PC-9 (cell line): ENCODE results near the gene CEP41. TPM values are rescaled to one million over a fixed set of nuclear protein-coding genes. Genes with fewer than 3 reads are reported as not detected.

Source experiments
- BruUV-seq: library from RNA; stranded (reverse); fragments of 400-500 nt; replicated peaks from 2 replicates; lab custom pipeline; 2021; lab: Mats Ljungman, UMichigan
- CTCF ChIA-PET: fragments of 300-600 bp; sonication (Branson Sonifier 250); formaldehyde crosslinking; loops from one replicate; lab custom pipeline; 2022; ENCODE audit warnings: antibody characterized with exemption; lab: Charles Lee
- POLR2A ChIA-PET: fragments of 300-600 bp; sonication (Branson Sonifier 250); formaldehyde crosslinking; loops from one replicate; lab custom pipeline; 2022; ENCODE audit warnings: antibody characterized with exemption; ENCODE audit not compliant: unreplicated experiment; lab: Charles Lee
- DNase-seq, 2 experiments: peaks; one replicate each; pipeline versions ENCODE4 v3.0.0 to v3.0.0-alpha.2; 2015 to 2022; ENCODE audit warnings: mixed read lengths in 1 of 2
- H2AFZ ChIP-seq: fragments of 200-600 bp; sonication (generic); 2 replicates; pipeline ENCODE4 v1.8.1; 2017; ENCODE audit warnings: antibody characterized with exemption
- H3F3A ChIP-seq: fragments of 200-600 bp; sonication (generic); 2 replicates; pipeline ENCODE4 v1.8.1; 2017; ENCODE audit warnings: antibody characterized with exemption, mild to moderate bottlenecking, low read depth; ENCODE audit not compliant: insufficient read depth
- H3K27ac ChIP-seq: fragments of 200-600 bp; sonication (generic); 2 replicates; pipeline ENCODE4 v1.6.1; 2016; ENCODE audit warnings: mixed run types
- H3K27me3 ChIP-seq: fragments of 200-600 bp; sonication (generic); 2 replicates; pipeline ENCODE4 v1.6.1; 2016; ENCODE audit warnings: low read depth, mixed run types; ENCODE audit not compliant: insufficient read depth
- H3K36me3 ChIP-seq: fragments of 200-600 bp; sonication (generic); 2 replicates; pipeline ENCODE4 v1.6.1; 2016; ENCODE audit warnings: low read depth, mixed run types
- H3K4me1 ChIP-seq: fragments of 200-600 bp; sonication (generic); replicated peaks from 2 replicates; pipeline ENCODE4 v1.6.1; 2016; ENCODE audit warnings: mixed run types; ENCODE audit not compliant: insufficient read depth
- H3K4me2 ChIP-seq: fragments of 200-600 bp; sonication (generic); 2 replicates; pipeline ENCODE4 v1.6.1; 2017; ENCODE audit warnings: mixed run types
- H3K4me3 ChIP-seq: fragments of 200-600 bp; sonication (generic); 2 replicates; pipeline ENCODE4 v1.6.1; 2016; ENCODE audit warnings: mixed run types
- H3K79me2 ChIP-seq: fragments of 200-600 bp; sonication (generic); 2 replicates; pipeline ENCODE4 v1.6.1; 2017; ENCODE audit warnings: low read depth, mixed run types
- H3K9me2 ChIP-seq: fragments of 200-600 bp; sonication (generic); 2 replicates; pipeline ENCODE4 v1.8.1; 2017; ENCODE audit warnings: mild to moderate bottlenecking; ENCODE audit not compliant: insufficient read depth
- H3K9me3 ChIP-seq: fragments of 200-600 bp; sonication (generic); 2 replicates; pipeline ENCODE4 v1.8.1; 2016; ENCODE audit warnings: low read depth; ENCODE audit not compliant: insufficient read depth
- H4K20me1 ChIP-seq: fragments of 200-600 bp; sonication (generic); 2 replicates; pipeline ENCODE4 v1.8.1; 2017; ENCODE audit not compliant: insufficient read depth
- EZH2 ChIP-seq: fragments of 200-600 bp; sonication (generic); IDR thresholded peaks from 2 replicates; pipeline ENCODE4 v1.8.0; 2017; ENCODE audit warnings: antibody characterized with exemption, low read depth
- intact Hi-C: fragments of 100-400 bp; cut with micrococcal nuclease; formaldehyde crosslinking; loops from one replicate; pipeline ENCODE4 v1.10.0; 2022; ENCODE audit not compliant: unreplicated experiment
- total RNA-seq: library from RNA; stranded (reverse); gene quantifications from 2 replicates; pipeline ENCODE4 v1.2.3, GENCODE V29; 2021
- TF ChIP-seq, protein P1 (sequence below): fragments of 200-600 bp; sonication (generic); conservative IDR thresholded peaks from 2 replicates; pipeline ENCODE4 v1.6.1; 2017; ENCODE audit warnings: mixed run types, antibody characterized with exemption, mild to moderate bottlenecking, moderate library complexity

Gene CEP41
- total RNA-seq, 1 experiment from 2014 or later: 18.0 TPM

DNA sequence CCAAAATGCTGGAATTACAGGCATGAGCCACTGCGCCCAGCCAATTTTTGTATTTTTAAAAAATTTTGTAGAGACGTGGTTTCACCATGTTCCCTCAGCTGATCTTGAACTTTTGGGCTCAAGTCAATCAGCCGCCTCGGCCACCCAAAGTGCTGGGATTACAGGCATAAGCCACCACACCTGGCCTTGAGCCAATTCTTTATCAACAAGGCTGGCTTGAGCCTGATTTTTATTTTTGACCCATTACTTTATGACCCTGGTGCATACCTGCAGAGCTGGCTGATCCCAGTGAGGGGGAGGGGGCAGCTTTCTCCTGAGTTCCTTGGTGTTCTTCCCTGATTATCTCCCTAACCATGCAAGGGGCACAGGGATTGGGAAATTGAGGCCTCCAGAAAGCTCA, 76.4 kb downstream of the CEP41 start:
- Histone ChIP-seq H3K4me1 (peaks cover 51% of the 10 kb centered on the region), H3K79me2 (no peaks in the 10 kb centered on the region), H3K9me2 (no peaks in the 10 kb centered on the region), H3K27me3 (no peaks in the 10 kb centered on the region), H3K4me3 (no peak overlapping the region), H3F3A (peaks cover 22% of the 10 kb centered on the region; the same call in 1 of the 2 replicates), H3K27ac (no peak overlapping the region), H2AFZ (no peak overlapping the region), H4K20me1 (no peaks in the 10 kb centered on the region), H3K36me3 (no peaks in the 10 kb centered on the region), H3K9me3 (peaks cover 3% of the 10 kb centered on the region; the same call in 1 of the 2 replicates), H3K4me2 (no peak overlapping the region)
- BruUV-seq: no TSS peak
- ChIA-PET CTCF (no interaction called here), POLR2A (no interaction called here)
- no peak for DNase-seq
- intact Hi-C loops: no loop called here
- TF ChIP-seq, protein P1, sequence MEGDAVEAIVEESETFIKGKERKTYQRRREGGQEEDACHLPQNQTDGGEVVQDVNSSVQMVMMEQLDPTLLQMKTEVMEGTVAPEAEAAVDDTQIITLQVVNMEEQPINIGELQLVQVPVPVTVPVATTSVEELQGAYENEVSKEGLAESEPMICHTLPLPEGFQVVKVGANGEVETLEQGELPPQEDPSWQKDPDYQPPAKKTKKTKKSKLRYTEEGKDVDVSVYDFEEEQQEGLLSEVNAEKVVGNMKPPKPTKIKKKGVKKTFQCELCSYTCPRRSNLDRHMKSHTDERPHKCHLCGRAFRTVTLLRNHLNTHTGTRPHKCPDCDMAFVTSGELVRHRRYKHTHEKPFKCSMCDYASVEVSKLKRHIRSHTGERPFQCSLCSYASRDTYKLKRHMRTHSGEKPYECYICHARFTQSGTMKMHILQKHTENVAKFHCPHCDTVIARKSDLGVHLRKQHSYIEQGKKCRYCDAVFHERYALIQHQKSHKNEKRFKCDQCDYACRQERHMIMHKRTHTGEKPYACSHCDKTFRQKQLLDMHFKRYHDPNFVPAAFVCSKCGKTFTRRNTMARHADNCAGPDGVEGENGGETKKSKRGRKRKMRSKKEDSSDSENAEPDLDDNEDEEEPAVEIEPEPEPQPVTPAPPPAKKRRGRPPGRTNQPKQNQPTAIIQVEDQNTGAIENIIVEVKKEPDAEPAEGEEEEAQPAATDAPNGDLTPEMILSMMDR: no peak
- no peak for TF ChIP-seq EZH2

DNA sequence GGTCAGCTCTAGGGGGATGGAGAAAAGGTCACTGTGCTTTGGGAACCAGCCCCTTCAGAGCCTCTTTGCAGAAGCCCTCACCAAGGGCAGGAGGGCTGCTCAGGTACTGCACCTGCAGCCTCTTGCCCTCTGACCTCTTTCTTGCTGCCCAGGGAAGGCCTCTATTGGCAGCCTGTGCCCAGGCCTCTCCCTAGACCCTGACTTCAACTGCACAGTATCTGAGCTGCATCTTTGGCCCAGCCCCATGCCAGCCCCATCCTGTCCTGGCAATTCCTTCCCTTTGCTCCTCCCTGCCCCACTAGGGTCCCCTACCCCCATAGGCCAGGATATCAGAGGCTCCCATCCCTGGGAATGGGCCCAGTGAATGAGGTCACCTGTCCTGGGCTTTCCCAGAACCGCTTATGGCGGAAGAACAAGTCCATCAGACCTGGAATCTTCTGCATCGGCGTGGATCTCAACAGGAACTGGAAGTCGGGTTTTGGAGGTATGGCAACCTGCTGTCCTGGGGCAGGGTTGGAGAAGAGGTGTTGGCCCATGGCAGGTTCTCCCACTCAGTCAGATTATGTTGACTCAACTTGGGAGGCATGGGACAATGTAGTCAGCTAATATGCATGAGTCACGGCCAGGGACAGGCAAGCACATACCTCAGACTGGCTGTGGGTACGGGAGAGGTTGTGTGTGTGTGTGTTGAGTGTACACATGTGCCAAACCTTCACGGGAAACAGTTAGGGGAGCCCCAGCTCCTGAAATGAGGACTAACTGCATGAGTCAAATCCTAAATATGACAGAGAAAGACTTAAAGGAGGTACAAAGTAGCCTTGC, 77.6 kb downstream of the CEP41 start:
- Histone ChIP-seq H3K4me1 (peaks cover 49% of the 10 kb centered on the region), H3K4me2 (peak overlapping the region; percentile 27), H3K27ac (peak overlapping the region; percentile 58), H3K4me3 (no peak overlapping the region), H2AFZ (peak overlapping the region; percentile 65), H3F3A (peaks cover 27% of the 10 kb centered on the region; the same call in 1 of the 2 replicates), H3K9me2 (no peaks in the 10 kb centered on the region), H3K9me3 (peaks cover 6% of the 10 kb centered on the region; the same call in 1 of the 2 replicates), H3K27me3 (no peaks in the 10 kb centered on the region), H4K20me1 (no peaks in the 10 kb centered on the region), H3K79me2 (no peaks in the 10 kb centered on the region), H3K36me3 (no peaks in the 10 kb centered on the region)
- peak; percentile 71 to 96 for DNase-seq
- intact Hi-C loops: no loop called here
- TF ChIP-seq, protein P1: no peak
- BruUV-seq: no TSS peak
- ChIA-PET POLR2A (no interaction called here), CTCF (no interaction called here)

DNA sequence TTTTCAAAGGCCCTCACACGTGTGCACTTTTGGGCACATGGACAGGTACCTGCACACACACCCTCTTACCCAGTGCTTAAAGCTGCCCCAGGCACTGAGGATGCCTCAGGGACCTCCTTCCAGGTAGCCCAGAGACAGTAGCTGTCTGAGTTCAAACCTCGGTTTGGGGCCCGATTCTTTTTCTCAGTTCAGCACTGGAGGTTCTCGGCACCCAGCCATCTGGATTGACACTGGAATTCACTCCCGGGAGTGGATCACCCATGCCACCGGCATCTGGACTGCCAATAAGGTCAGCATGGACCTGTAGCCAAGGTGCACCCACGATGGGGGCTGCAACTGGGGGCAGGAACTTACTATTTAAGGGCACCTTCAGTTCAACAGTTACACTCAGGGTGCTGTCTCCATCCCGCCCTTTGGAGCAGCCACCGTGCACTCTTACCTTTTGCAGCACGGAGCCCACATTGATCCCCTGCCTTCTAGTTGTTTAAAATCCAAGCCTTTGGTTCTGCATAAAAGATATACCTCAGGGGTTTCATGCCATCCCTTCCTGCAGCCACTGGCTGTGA, 78.5 kb downstream of the CEP41 start:
- CTCF ChIA-PET: no interaction called here
- Histone ChIP-seq H3F3A (peaks cover 31% of the 10 kb centered on the region), H3K27ac (no peak overlapping the region), H3K36me3 (no peaks in the 10 kb centered on the region), H3K27me3 (no peaks in the 10 kb centered on the region), H3K4me2 (no peak overlapping the region), H3K9me2 (no peaks in the 10 kb centered on the region), H3K79me2 (no peaks in the 10 kb centered on the region), H2AFZ (no peak overlapping the region), H4K20me1 (no peaks in the 10 kb centered on the region), H3K9me3 (peaks cover 6% of the 10 kb centered on the region; the same call in 1 of the 2 replicates), H3K4me1 (peaks cover 56% of the 10 kb centered on the region), H3K4me3 (no peak overlapping the region)
- POLR2A ChIA-PET: no interaction called here
- intact Hi-C loops: no loop called here
- TF ChIP-seq EZH2: no peak
- TF ChIP-seq, protein P1: no peak
- no peak for DNase-seq
- no TSS peak for BruUV-seq
